Stimulated activated CD4-positive, alpha-beta T cell treated with anti-CD3 and anti-CD28 coated beads, Interleukin-1b, Interleukin-23, amount 100 ng/mL, for 1 hour (primary cell): Measurements from ENCODE around the gene HOXA3.

ENCODE experiments used
- DNase-seq, 2 donors: peaks; one replicate each; pipeline ENCODE4 v3.0.0-alpha.2; 2020; ENCODE audit warnings: low read depth in 2 of 2

Gene HOXA3

DNA sequence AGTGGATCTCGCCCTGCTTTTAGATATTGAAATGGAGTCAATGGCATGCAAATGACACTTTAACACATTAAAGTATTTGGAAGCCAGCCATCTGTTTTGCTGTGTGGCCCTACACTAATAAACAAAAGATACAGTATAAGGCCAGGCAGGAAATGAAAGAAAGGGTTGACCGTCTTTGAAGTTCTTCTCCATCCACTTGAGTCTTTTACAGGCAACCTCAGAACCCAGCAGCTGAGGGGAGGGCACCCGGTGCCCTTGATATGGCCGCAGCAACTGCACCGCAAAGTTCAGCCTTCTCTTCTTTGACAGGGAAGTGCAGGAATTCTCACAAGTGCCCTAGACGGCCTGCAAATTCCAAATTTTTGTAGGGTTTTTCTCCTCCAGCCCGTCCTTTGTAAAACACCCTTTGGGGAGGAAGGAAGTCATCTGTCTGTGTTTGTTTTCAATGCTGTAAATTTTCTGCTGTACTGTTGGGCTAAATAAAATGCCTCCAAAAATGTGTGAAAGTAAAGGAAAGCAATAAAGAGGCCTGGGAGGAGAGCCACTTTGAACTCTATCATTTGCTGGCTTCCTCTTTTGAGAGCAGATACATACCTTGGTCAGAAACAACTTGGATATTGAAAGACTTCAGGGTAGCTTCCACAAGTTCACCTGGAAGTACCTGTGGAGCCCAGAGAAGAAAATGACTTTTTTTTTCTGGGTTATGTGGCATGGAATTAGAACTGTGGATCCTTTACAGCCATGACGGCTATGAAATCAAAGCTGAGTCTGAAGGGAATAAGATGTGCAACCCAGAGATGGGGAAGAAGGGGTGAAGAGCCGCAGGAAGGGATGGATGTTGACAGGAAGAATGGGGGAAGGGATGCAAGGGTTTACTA, 60.2 kb downstream of the HOXA3 start:
- no peak for DNase-seq

GRCh38 chr7:27091105-27091504, 61.3 kb downstream of the HOXA3 start:
- no peak for DNase-seq

DNA sequence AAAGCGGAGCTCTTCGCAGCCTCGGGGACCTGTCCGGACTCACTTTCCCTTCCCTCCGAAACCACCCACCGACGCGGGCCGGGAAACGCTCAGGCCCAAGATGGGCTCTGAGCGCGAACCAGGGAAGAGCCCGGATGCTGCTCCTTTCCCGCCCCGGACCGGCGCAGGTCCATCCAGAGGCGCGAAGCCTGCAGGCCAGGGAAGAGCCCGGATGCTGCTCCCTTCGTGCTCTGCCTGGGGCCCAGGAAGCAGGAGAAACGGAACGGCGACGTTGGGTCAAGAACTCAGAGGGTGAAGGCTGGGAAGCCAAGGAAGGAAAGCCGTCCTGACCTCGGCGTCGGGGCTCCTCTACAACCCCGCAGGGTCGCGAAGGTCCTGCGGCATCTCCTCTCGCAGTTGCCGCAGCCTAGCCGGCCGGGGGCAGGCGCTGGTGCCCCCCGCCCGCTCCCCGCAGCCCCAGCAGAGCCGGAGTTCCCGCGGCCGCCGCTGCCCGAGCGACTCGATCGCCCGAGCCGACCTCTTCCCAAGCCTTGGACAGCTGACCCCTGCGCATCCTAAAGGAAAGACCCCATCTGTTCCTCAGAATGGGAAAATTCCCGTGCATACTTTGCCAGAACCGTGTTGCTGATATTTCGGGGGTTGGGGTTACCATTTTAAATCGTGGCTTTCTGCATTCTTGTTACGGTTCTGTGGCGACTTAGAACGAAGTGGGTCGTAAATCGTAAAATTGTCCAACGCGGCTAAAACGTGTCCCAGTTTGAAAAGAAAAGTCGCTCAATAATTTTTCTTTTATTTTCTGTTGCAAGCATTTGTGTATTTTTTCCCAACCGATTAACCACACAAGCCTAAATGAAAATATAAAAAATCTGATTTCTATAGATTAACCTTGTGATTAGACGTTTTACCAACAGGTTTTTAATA, 64.1 kb downstream of the HOXA3 start:
- no peak for DNase-seq

GRCh38 chr7:27083646-27084045, 68.7 kb downstream of the HOXA3 start:
- no peak for DNase-seq

GRCh38 chr7:27082171-27082570, 70.2 kb downstream of the HOXA3 start:
- no peak for DNase-seq

DNA sequence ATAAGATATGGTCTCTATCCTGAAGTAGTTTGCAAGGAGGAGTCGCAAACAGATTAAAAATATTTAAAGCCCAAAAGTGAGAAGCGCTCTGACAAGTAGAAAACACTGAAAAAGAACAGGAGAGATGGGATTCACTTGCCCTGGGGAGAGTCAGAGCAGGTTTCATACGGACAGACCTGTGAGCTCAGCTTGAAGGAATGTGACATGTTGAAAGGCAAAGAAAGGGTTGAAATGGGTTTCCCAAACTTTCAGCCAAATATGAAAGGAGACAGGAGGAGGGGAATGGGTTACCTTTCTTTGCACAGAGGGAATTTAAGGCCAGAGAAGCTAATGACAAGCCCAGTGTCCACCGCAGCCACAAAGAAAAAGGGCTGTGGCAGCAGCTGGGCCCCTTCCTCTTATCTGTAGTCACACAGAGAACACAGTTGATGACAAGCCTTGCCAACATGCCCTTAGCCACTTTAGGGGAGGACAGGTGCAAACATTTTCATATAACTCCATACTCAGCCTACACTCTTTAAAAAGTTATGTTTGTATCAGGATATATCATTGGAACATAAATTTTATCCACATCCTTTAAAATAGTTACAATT, 71.4 kb downstream of the HOXA3 start:
- no peak for DNase-seq

DNA sequence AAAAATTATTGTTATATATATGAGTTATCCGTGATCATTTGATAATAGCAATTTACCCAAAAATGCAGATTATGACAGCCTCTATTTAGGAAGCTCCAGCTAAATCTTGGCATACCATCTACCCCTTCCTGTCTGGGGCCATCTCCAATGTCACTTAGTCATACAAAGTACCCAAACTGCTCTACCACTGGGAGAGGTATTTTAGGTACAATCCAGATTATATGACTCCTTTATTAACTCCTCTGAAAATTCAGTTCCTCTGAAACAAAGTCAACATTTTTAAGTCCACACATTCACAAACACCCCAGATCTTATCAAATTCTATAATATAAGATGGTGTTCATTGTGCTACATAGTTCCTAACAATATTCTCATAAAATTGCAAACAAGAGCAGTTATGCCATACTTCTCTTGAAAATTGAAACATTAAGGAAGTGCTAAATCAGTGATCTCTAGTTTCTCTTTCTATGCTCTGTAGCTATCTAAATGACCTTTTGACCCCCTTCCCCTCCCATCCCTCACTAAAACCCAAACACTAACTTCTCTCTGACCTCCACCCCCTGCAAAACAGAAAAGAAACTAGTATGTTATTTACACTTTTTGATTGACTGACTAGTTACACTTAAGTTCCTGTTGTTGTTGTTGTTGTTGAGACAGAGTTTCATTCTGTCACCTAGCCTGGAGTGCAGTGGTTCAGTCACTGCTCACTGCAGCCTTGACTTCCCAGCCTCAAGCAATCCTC, 73.0 kb downstream of the HOXA3 start:
- DNase-seq = no peak

- no peak for DNase-seq
Measured at GRCh38 chr7:27078616-27079233, 73.7 kb downstream of the HOXA3 start.

DNA sequence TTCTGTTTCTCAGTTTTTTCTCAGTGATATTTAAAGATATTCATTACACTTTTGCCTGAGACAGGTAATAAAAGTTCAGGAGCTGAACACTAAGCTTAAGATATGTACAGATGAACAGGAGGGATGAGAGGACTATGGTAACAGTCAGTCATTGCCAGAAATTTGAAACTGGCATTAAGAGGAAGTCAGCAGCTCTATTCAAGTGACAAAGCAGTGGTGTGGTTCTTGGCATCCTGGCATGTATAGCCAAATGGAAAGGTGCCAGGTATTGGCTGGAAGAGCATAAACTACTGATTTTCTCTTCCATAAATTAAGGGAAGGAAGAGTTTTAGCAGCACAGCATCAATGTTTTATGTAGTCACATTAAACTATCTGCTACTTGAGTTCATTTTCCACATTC, 79.3 kb downstream of the HOXA3 start:
- DNase-seq = no peak

- DNase-seq = no peak
Measured at GRCh38 chr7:27071622-27072390, 80.6 kb downstream of the HOXA3 start.

DNA sequence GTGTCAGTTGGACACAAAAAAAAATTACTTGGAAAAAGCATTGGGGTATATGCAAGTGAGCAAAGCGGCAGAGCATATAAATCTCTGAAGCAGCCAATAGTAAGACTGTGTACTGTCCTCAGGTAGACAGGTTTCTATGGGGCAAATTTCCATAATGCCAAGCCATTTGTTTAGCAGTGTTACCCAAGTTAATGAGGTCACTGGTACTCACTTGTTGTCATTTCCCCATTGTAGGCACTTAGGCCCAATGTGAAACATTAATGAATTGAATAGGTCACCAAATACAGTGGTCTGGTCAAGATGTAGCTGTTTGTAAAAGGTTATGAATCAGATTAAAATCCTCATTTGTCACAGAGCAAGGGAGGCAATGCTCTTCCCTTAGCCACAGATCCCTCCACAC, 84.1 kb downstream of the HOXA3 start:
- DNase-seq = no peak

- no peak for DNase-seq
Measured at GRCh38 chr7:27066148-27066547, 86.2 kb downstream of the HOXA3 start.

DNA sequence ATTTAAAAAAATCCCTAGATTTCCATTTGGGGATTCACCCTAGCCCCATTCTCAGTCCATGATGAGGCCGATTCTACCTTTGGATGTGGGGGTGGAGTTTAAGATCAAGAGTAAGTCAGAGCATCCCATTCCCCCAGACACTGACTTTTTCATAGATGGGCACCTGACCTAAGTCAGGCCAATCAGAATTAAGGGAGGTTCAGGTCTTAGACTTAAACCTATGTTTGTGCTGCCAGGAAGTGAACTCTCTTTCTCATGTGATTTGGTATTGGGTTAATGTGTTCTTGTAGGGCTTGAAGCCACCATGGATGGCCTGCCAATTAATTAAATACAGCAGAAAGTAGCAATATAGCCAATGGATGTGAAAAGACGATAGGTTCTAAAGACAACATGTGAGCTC, 86.7 kb downstream of the HOXA3 start:
- no peak for DNase-seq

GRCh38 chr7:27064661-27065060, 87.7 kb downstream of the HOXA3 start:
- no peak for DNase-seq

GRCh38 chr7:27064159-27064558, 88.2 kb downstream of the HOXA3 start:
- DNase-seq = no peak

DNA sequence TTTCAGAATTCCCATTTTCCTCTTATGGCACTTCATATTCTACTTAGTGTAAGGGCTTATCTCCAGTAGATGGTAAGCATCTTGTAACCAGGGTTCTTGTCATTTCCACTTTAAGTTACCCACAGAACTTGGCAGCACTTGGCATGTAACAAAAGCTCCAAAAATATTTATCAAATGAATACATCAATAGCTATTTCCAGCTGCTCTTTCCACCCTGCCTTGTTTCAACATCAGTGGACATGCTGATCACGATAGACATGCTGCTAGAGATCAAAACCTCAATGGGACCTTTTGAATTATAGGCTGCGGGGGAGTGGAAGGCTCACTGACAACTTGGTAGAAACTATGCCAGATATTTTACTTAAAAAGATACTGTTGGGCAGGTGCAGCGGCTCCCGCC, 89.4 kb downstream of the HOXA3 start:
- DNase-seq = no peak
